ENCODE results near the gene DPYD. TPM values are rescaled to one million over a fixed set of nuclear protein-coding genes. Genes with fewer than 3 reads are reported as not detected.

Gene DPYD
- total RNA-seq, 1 donor = 81.4 TPM

- Histone ChIP-seq H3K27ac (ENCODE audit: low read depth, low read length) (no peak overlapping the region), H4K20me1 (ENCODE audit: insufficient read depth, low read length) (no peaks in the 10 kb centered on the region), H3K4me2 (ENCODE audit: insufficient read depth, low read length) (peak overlapping the region; percentile 66), H3K36me3 (ENCODE audit: insufficient read depth, low read length) (no peaks in the 10 kb centered on the region), H3K4me3 (ENCODE audit: insufficient read depth, low read length) (no peak overlapping the region), H3K9me3 (ENCODE audit: low read depth, low read length) (no peaks in the 10 kb centered on the region), H3K27me3 (ENCODE audit: insufficient read depth, low read length) (no peaks in the 10 kb centered on the region), H3K79me2 (ENCODE audit: insufficient read depth, low read length) (no peaks in the 10 kb centered on the region), H2AFZ (ENCODE audit: low read length) (no peak overlapping the region), H3K4me1 (ENCODE audit: insufficient read depth, low read length) (peaks cover 20% of the 10 kb centered on the region)
- TF ChIP-seq CTCF (IDR thresholded peaks at IDR 0.05; ENCODE audit: extremely low read depth, low read depth, low read length) = peak; percentile 75
- DNase-seq (ENCODE audit: insufficient read length, low spot score, missing footprints) = peak; percentile 65
Observed at GRCh38 chr1:97137862-97138514, 782.8 kb downstream of the DPYD start.

DNA sequence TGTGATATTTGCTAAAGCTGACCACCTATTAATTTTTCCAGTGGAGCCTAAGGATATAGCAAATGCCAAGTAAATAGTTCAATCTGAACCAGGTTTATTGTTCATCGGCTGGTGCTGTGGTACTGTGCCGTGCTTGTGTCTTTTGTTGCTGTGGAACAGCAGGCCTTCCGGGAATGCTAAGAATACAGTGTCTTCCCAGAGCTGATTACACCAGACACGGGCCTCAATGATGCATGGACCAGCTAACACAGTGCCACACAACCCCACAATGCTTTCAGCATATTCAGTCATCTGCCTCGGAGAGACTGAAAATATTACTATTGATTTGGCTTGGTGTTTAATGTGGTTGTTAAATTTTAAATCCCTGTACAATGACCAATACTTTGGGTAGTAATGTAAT is 783.8 kb downstream of the DPYD start:
- peaks cover 19% of the 10 kb centered on the region for H3K4me1 ChIP-seq (ENCODE audit: insufficient read depth, low read length)
- H3K9me3 ChIP-seq (ENCODE audit: low read depth, low read length) = no peaks in the 10 kb centered on the region
- no peak for DNase-seq (ENCODE audit: insufficient read length, low spot score, missing footprints)
- H3K27me3 ChIP-seq (ENCODE audit: insufficient read depth, low read length) = no peaks in the 10 kb centered on the region
- H2AFZ ChIP-seq (ENCODE audit: low read length) = no peak overlapping the region
- H3K4me3 ChIP-seq (ENCODE audit: insufficient read depth, low read length) = no peak overlapping the region
- H3K79me2 ChIP-seq (ENCODE audit: insufficient read depth, low read length) = no peaks in the 10 kb centered on the region
- no peaks in the 10 kb centered on the region for H4K20me1 ChIP-seq (ENCODE audit: insufficient read depth, low read length)
- no peaks in the 10 kb centered on the region for H3K36me3 ChIP-seq (ENCODE audit: insufficient read depth, low read length)
- H3K4me2 ChIP-seq (ENCODE audit: insufficient read depth, low read length) = no peak overlapping the region
- no peak for TF ChIP-seq CTCF (IDR thresholded peaks at IDR 0.05; ENCODE audit: extremely low read depth, low read depth, low read length)
- H3K27ac ChIP-seq (ENCODE audit: low read depth, low read length) = no peak overlapping the region

GRCh38 chr1:97135972-97136371 is 784.9 kb downstream of the DPYD start:
- H3K4me3 ChIP-seq (ENCODE audit: insufficient read depth, low read length) = no peak overlapping the region
- no peak overlapping the region for H2AFZ ChIP-seq (ENCODE audit: low read length)
- no peak overlapping the region for H3K27ac ChIP-seq (ENCODE audit: low read depth, low read length)
- no peaks in the 10 kb centered on the region for H4K20me1 ChIP-seq (ENCODE audit: insufficient read depth, low read length)
- no peaks in the 10 kb centered on the region for H3K27me3 ChIP-seq (ENCODE audit: insufficient read depth, low read length)
- no peak overlapping the region for H3K4me2 ChIP-seq (ENCODE audit: insufficient read depth, low read length)
- TF ChIP-seq CTCF (IDR thresholded peaks at IDR 0.05; ENCODE audit: extremely low read depth, low read depth, low read length) = no peak
- peaks cover 19% of the 10 kb centered on the region for H3K4me1 ChIP-seq (ENCODE audit: insufficient read depth, low read length)
- H3K79me2 ChIP-seq (ENCODE audit: insufficient read depth, low read length) = no peaks in the 10 kb centered on the region
- DNase-seq (ENCODE audit: insufficient read length, low spot score, missing footprints) = no peak
- no peaks in the 10 kb centered on the region for H3K9me3 ChIP-seq (ENCODE audit: low read depth, low read length)
- H3K36me3 ChIP-seq (ENCODE audit: insufficient read depth, low read length) = no peaks in the 10 kb centered on the region

- H3K4me1 ChIP-seq (ENCODE audit: insufficient read depth, low read length) = no peaks in the 10 kb centered on the region
- H3K79me2 ChIP-seq (ENCODE audit: insufficient read depth, low read length) = no peaks in the 10 kb centered on the region
- H3K27me3 ChIP-seq (ENCODE audit: insufficient read depth, low read length) = no peaks in the 10 kb centered on the region
- no peak overlapping the region for H3K4me3 ChIP-seq (ENCODE audit: insufficient read depth, low read length)
- H2AFZ ChIP-seq (ENCODE audit: low read length) = no peak overlapping the region
- H4K20me1 ChIP-seq (ENCODE audit: insufficient read depth, low read length) = no peaks in the 10 kb centered on the region
- no peak for TF ChIP-seq CTCF (IDR thresholded peaks at IDR 0.05; ENCODE audit: extremely low read depth, low read depth, low read length)
- no peaks in the 10 kb centered on the region for H3K9me3 ChIP-seq (ENCODE audit: low read depth, low read length)
- no peak overlapping the region for H3K4me2 ChIP-seq (ENCODE audit: insufficient read depth, low read length)
- no peak for DNase-seq (ENCODE audit: insufficient read length, low spot score, missing footprints)
- H3K27ac ChIP-seq (ENCODE audit: low read depth, low read length) = no peak overlapping the region
- no peaks in the 10 kb centered on the region for H3K36me3 ChIP-seq (ENCODE audit: insufficient read depth, low read length)
Observed at GRCh38 chr1:97128426-97128825, 792.4 kb downstream of the DPYD start.
